Measurements from ENCODE around the gene CXCR5. TPM values are rescaled to one million over a fixed set of nuclear protein-coding genes. Genes with fewer than 3 reads are reported as not detected.

The CXCR5 gene
- total and polyA plus RNA-seq, 2 of the 4 experiments (the other 2 are of a cell fraction): not detected

DNA sequence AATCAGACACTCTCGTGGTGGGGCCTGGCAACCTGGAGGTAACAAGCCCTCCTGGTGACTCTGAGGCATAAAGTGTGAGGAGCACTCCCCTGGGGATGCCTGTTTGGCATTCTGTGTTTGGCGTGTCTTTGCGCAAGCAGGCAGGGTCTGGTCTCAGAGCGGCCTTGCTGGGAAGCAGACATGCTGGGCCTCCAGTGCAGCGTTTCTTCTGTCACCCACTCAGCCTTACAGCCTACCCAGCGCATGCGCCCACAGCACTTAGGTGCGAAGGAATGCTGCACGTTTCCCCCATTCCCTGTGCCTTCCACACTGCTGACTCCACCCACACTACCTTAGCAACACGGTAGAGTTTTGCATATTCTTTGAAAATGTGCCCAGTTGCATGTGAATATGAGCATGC is 7.4 kb upstream of the CXCR5 start:
- H2AK9ac ChIP-seq (replicated peaks; ENCODE audit: low read depth, low read length, poor library complexity): no peak overlapping the region
- H3K27me3 ChIP-seq (ENCODE audit: control insufficient read depth, insufficient read depth, low read length): peaks cover 2% of the 10 kb centered on the region
- in situ Hi-C loops (cut with MboI; ENCODE audit: low sequenced_read_pairs) (no loop called here), intact Hi-C loops (cut with micrococcal nuclease) (no loop called here), dilution Hi-C loops (cut with HindIII; ENCODE audit: low sequenced_read_pairs, unreplicated experiment) (no loop called here)
- H3K4ac ChIP-seq (ENCODE audit: low read depth, low read length): no peak overlapping the region
- H2BK5ac ChIP-seq (ENCODE audit: low read depth, low read length, poor library complexity, severe bottlenecking): no peak overlapping the region
- no peak overlapping the region for H3K4me2 ChIP-seq (ENCODE audit: low read depth, low read length)
- H3K9me1 ChIP-seq (ENCODE audit: insufficient read depth, low read length): peaks cover 3% of the 10 kb centered on the region; the same call in 1 of the 2 replicates
- no peak overlapping the region for H3K56ac ChIP-seq (ENCODE audit: extremely low read depth, insufficient read depth, low read length)
- no peak overlapping the region for H4K91ac ChIP-seq (ENCODE audit: insufficient read depth, low read depth, low read length)
- no peak overlapping the region for H3K14ac ChIP-seq (replicated peaks; ENCODE audit: low read depth, low read length)
- no peak overlapping the region for H2BK15ac ChIP-seq (ENCODE audit: low read depth, low read length)
- H2BK20ac ChIP-seq (ENCODE audit: low read depth, low read length): no peak overlapping the region
- no peak overlapping the region for H2BK120ac ChIP-seq (ENCODE audit: low read depth, low read length)
- no TSS peak for BruUV-seq (replicated peaks)
- H3K27ac ChIP-seq (ENCODE audit: insufficient read depth, low read length): no peak overlapping the region
- DNase-seq (no peak), ATAC-seq (ENCODE audit: low read depth) (no peak)
- TF ChIP-seq NFE2L2 (IDR thresholded peaks at IDR 0.05; ENCODE audit: low read depth, low read length): no peak
- TF ChIP-seq CEBPB (IDR thresholded peaks at IDR 0.05; ENCODE audit: low read depth, low read length): no peak
- TF ChIP-seq RCOR1 (IDR thresholded peaks at IDR 0.05; ENCODE audit: insufficient replicate concordance, low read length): no peak
- no peak for TF ChIP-seq ELK1 (IDR thresholded peaks at IDR 0.05; ENCODE audit: borderline replicate concordance, low read depth, low read length)
- no peak for TF ChIP-seq MAZ (IDR thresholded peaks at IDR 0.05; ENCODE audit: borderline replicate concordance, low read depth, low read length)
- no peak for TF ChIP-seq BHLHE40 (IDR thresholded peaks at IDR 0.05; ENCODE audit: low read depth, low read length)
- no peak for TF ChIP-seq CTCF (conservative IDR thresholded peaks at IDR 0.05; ENCODE audit: low read depth, low read length)
- no peak for TF ChIP-seq RAD21 (IDR thresholded peaks at IDR 0.05; ENCODE audit: low read length)
- TF ChIP-seq, protein P1, sequence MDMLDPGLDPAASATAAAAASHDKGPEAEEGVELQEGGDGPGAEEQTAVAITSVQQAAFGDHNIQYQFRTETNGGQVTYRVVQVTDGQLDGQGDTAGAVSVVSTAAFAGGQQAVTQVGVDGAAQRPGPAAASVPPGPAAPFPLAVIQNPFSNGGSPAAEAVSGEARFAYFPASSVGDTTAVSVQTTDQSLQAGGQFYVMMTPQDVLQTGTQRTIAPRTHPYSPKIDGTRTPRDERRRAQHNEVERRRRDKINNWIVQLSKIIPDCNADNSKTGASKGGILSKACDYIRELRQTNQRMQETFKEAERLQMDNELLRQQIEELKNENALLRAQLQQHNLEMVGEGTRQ (IDR thresholded peaks at IDR 0.05; ENCODE audit: low read depth, low read length): no peak
- TF ChIP-seq RFX5 (IDR thresholded peaks at IDR 0.05; ENCODE audit: low read depth, low read length): no peak
- TF ChIP-seq MXI1 (IDR thresholded peaks at IDR 0.05; ENCODE audit: borderline replicate concordance, low read depth, low read length): no peak
- no peak for TF ChIP-seq SMC3 (IDR thresholded peaks at IDR 0.05; ENCODE audit: low read depth, low read length)
- no peak for TF ChIP-seq FOS (IDR thresholded peaks at IDR 0.05; ENCODE audit: low read depth, low read length)
- no peak for TF ChIP-seq MAFK (IDR thresholded peaks at IDR 0.05; ENCODE audit: low read depth, low read length)
- TF ChIP-seq CHD1 (IDR thresholded peaks at IDR 0.05; ENCODE audit: low read depth, low read length): no peak
- H4K5ac ChIP-seq (ENCODE audit: low read depth, low read length): no peak overlapping the region
- no peak overlapping the region for H3K18ac ChIP-seq (ENCODE audit: low read depth, low read length)
- no peaks in the 10 kb centered on the region for H4K20me1 ChIP-seq (ENCODE audit: insufficient read depth, low read length)
- no peaks in the 10 kb centered on the region for H3K79me1 ChIP-seq (ENCODE audit: low read depth in 1 of 2, low read length in 2 of 2)
- no peak overlapping the region for H3K4me3 ChIP-seq (ENCODE audit: insufficient read depth, low read depth, low read length)
- CTCF ChIA-PET: no interaction called here
- no peak overlapping the region for H2AK5ac ChIP-seq (ENCODE audit: low read depth, low read length)
- H3K36me3 ChIP-seq (ENCODE audit: control insufficient read depth, insufficient read depth, low read length): no peaks in the 10 kb centered on the region
- no peaks in the 10 kb centered on the region; the same call in 1 of the 2 replicates for H3K4me1 ChIP-seq (ENCODE audit: control insufficient read depth, insufficient read depth, low read length)
- H3K9me3 ChIP-seq (ENCODE audit: control insufficient read depth, insufficient read depth, low read length): no peaks in the 10 kb centered on the region
- no peak overlapping the region for H3K23ac ChIP-seq (ENCODE audit: low read depth, low read length)
- POLR2A ChIA-PET (ENCODE audit: unreplicated experiment): no interaction called here
- no peak overlapping the region for H3K9ac ChIP-seq (ENCODE audit: low read depth, low read length)
- H2AFZ ChIP-seq (replicated peaks; ENCODE audit: low read length, poor library complexity): peak overlapping the region; percentile 39
- no peak overlapping the region for H4K8ac ChIP-seq (ENCODE audit: low read depth in 2 of 2, low read length in 2 of 2)
- 83% methylated on average over 4 of the region's 10 CpGs; no CpG with 5 or more reads in 1 of the 2 experiments for WGBS, 2 experiments (ENCODE audit: extremely low coverage in 2 of 2, insufficient read length in 1 of 2)
